OCI-LY3 (cell line): ENCODE data around the gene JARID2.

Experiments used
- H2AFZ ChIP-seq: fragments of 200-600, 300-600 bp; shearing (Covaris generic); 2 replicates; pipeline ENCODE4 v1.6.0; 2014; ENCODE audit warnings: antibody characterized with exemption, low read depth, low read length
- H3K27ac ChIP-seq: fragments of 200-600, 300-600 bp; sonication (generic); 2 replicates; pipeline ENCODE4 v1.5.1; 2014; ENCODE audit warnings: mild to moderate bottlenecking, low read length, moderate library complexity, mixed read lengths
- H3K27me3 ChIP-seq: fragments of 200-600, 300-600 bp; sonication (generic); 2 replicates; pipeline ENCODE4 v1.6.1; 2014; ENCODE audit warnings: low read depth, low read length, mixed read lengths
- H3K36me3 ChIP-seq: fragments of 200-600, 300-600 bp; sonication (generic); replicated peaks from 2 replicates; pipeline ENCODE3; 2014; ENCODE audit warnings: low read depth, low read length, mixed read lengths
- H3K4me1 ChIP-seq: fragments of 300-600, 200-600 bp; sonication (generic); 2 replicates; pipeline ENCODE4 v1.6.1; 2014; ENCODE audit warnings: low read length, mixed read lengths
- H3K4me2 ChIP-seq: fragments of 200-600, 300-600 bp; sonication (generic); 2 replicates; pipeline ENCODE4 v1.6.1; 2014; ENCODE audit warnings: low read length, mixed read lengths
- H3K4me3 ChIP-seq: fragments of 300-600, 200-600 bp; sonication (generic); 2 replicates; pipeline ENCODE4 v1.5.1; 2014; ENCODE audit warnings: antibody characterized with exemption, mild to moderate bottlenecking, low read length, moderate library complexity
- H3K79me2 ChIP-seq: fragments of 300-600, 200-600 bp; shearing (Covaris generic); 2 replicates; pipeline ENCODE4 v1.6.1; 2014; ENCODE audit warnings: mild to moderate bottlenecking, low read length, mixed read lengths
- H3K9ac ChIP-seq: fragments of 300-600, 200-600 bp; shearing (Covaris generic); 2 replicates; pipeline ENCODE4 v1.6.0; 2014; ENCODE audit warnings: mild to moderate bottlenecking, low read length, moderate library complexity
- H3K9me3 ChIP-seq: fragments of 200-600, 300-600 bp; shearing (Covaris generic); 2 replicates; pipeline ENCODE4 v1.6.1; 2014; ENCODE audit warnings: low read length, mixed read lengths; ENCODE audit not compliant: insufficient read depth
- H4K20me1 ChIP-seq: fragments of 200-600, 300-600 bp; sonication (generic); 2 replicates; pipeline ENCODE4 v1.6.1; 2016; ENCODE audit warnings: low read length, mixed read lengths; ENCODE audit not compliant: insufficient read depth
- CTCF ChIP-seq: fragments of 200-600, 300-600 bp; sonication (generic); IDR thresholded peaks from 2 replicates; pipeline ENCODE4 v1.5.1; 2014; ENCODE audit warnings: antibody characterized with exemption, low read length, low read depth
- EZH2phosphoT487 ChIP-seq: fragments of 200-600 bp; shearing (Covaris generic); IDR thresholded peaks from 2 replicates; pipeline ENCODE4 v1.6.1; 2018; ENCODE audit warnings: antibody characterized with exemption, mixed run types, low read depth

JARID2 gene

GRCh38 chr6:15325540-15325955, 79.7 kb downstream of the JARID2 start:
- peaks cover 47% of the 10 kb centered on the region for H4K20me1 ChIP-seq
- TF ChIP-seq EZH2phosphoT487 (no peak), CTCF (no peak)
- peak overlapping the region; percentile 42 for H3K4me3 ChIP-seq
- no peak overlapping the region for H3K27ac ChIP-seq
- no peak overlapping the region for H2AFZ ChIP-seq
- H3K9me3 ChIP-seq, result no peaks in the 10 kb centered on the region
- H3K9ac ChIP-seq, result no peak overlapping the region; the same call in 1 of the 2 replicates
- peaks cover 94% of the 10 kb centered on the region for H3K79me2 ChIP-seq
- H3K36me3 ChIP-seq, result peaks cover 4% of the 10 kb centered on the region
- H3K27me3 ChIP-seq, result no peaks in the 10 kb centered on the region
- H3K4me2 ChIP-seq, result peak overlapping the region; percentile 38
- H3K4me1 ChIP-seq, result peaks cover 69% of the 10 kb centered on the region

GRCh38 chr6:15326067-15326614, 80.3 kb downstream of the JARID2 start:
- Histone ChIP-seq H4K20me1 (peaks cover 52% of the 10 kb centered on the region), H3K4me2 (peak overlapping the region; percentile 45), H3K27ac (no peak overlapping the region), H3K9ac (no peak overlapping the region), H3K79me2 (peaks cover 94% of the 10 kb centered on the region), H3K4me1 (peaks cover 69% of the 10 kb centered on the region), H3K4me3 (no peak overlapping the region), H3K36me3 (peaks cover 4% of the 10 kb centered on the region), H3K27me3 (no peaks in the 10 kb centered on the region), H3K9me3 (no peaks in the 10 kb centered on the region), H2AFZ (no peak overlapping the region)
- TF ChIP-seq EZH2phosphoT487, result no peak
- TF ChIP-seq CTCF, result no peak

DNA sequence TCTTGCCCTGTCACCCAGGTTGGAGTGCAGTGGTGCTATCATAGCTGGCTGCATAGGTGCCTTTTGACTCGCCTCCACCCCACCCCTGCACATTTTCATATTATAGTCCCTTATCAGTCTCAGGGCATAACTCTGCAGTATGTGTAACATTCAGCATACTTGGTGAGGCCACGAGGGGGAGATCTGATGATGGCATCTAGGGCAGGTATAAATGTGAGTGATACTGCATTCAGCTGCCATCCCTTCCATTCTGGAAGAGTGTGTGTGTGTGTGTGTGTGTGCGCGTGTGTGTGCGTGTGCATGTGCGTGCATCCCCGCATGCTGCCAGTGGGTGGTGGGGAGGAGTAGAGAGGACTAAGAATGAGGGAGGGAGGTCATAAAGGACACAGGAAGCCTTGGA, 81.4 kb downstream of the JARID2 start:
- TF ChIP-seq CTCF, result peak; percentile 40
- TF ChIP-seq EZH2phosphoT487, result no peak
- H4K20me1 ChIP-seq, result peaks cover 54% of the 10 kb centered on the region

DNA sequence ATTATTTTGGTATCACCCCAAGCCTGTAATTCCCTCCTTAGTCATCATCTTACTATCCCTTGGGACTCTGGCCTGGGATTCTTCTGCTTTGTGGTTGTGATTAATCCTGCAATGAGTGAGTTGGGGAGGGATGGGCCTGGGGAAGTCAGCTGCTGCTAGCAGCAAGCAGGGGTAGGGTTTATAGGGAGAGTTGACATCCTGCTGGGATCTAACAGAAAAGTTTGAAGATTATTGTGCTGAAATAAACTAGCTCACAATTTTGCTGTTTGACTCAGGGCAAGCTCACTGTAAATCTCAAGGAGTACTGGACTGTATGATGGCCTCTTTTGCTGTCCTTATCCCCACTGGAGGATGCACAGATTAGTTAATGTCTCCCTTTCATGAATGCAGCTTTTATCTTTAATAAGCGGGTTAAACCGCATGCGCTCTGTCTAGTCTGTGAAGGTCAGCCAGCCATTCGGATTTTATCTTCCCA, 83.4 kb downstream of the JARID2 start:
- no peaks in the 10 kb centered on the region for H3K27me3 ChIP-seq
- no peak overlapping the region for H2AFZ ChIP-seq
- H3K9me3 ChIP-seq, result no peaks in the 10 kb centered on the region
- no peak overlapping the region for H3K4me3 ChIP-seq
- H3K36me3 ChIP-seq, result peaks cover 3% of the 10 kb centered on the region
- H3K9ac ChIP-seq, result no peak overlapping the region
- H3K27ac ChIP-seq, result no peak overlapping the region
- H3K4me2 ChIP-seq, result 0 out of 2 replicates have a peak overlapping the region, but pooled peaks have one; percentile 3
- peaks cover 97% of the 10 kb centered on the region for H3K79me2 ChIP-seq
- TF ChIP-seq CTCF, result no peak
- TF ChIP-seq EZH2phosphoT487, result no peak
- peaks cover 80% of the 10 kb centered on the region for H3K4me1 ChIP-seq
- peaks cover 64% of the 10 kb centered on the region for H4K20me1 ChIP-seq

More for the DNA sequence above, 81.4 kb downstream of the JARID2 start:
- H3K9ac ChIP-seq, result 0 out of 2 replicates have a peak overlapping the region, but pooled peaks have one; percentile 2
- peaks cover 96% of the 10 kb centered on the region for H3K79me2 ChIP-seq
- no peaks in the 10 kb centered on the region for H3K27me3 ChIP-seq
- peaks cover 4% of the 10 kb centered on the region for H3K36me3 ChIP-seq
- no peak overlapping the region for H3K4me3 ChIP-seq
- H3K9me3 ChIP-seq, result no peaks in the 10 kb centered on the region
- H2AFZ ChIP-seq, result no peak overlapping the region
- H3K27ac ChIP-seq, result no peak overlapping the region
- H3K4me1 ChIP-seq, result peaks cover 77% of the 10 kb centered on the region
- H3K4me2 ChIP-seq, result peak overlapping the region; percentile 45
